ENCODE measurements around the gene GTF2A1L.

DNA sequence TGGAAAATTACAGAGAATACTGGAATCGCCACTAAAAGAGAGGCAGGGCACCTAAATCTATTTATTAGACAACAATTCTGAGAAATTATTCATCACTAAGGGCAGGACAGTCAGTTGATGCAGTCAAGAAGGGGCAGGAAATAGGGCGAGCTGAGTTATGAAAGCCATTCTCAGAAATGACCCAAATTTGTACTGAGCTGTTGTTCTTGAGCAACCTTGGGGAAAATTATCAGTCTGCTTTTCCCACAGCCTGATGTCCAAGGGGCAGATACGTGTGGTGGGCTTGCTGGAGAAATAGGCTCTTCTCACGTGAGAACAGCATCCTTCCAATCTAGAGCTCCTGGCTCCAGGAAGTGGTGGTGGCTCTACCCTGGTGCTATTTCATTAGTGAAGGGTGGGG lies 49.1 kb upstream of the GTF2A1L start:
- no peak for TF ChIP-seq CTCF (IDR thresholded peaks at IDR 0.05; ENCODE audit: low read length)
- TF ChIP-seq EZH2phosphoT487 (IDR thresholded peaks at IDR 0.05; ENCODE audit: low read length), result no peak
- no peak for TF ChIP-seq EZH2 (optimal IDR thresholded peaks at IDR 0.05; ENCODE audit: low read depth, low read length)
